ENCODE results near the gene ATG16L1. TPM values are rescaled to one million over a fixed set of nuclear protein-coding genes. Genes with fewer than 3 reads are reported as not detected.

The ATG16L1 gene
- total RNA-seq, 1 donor, result 29.3 TPM

DNA sequence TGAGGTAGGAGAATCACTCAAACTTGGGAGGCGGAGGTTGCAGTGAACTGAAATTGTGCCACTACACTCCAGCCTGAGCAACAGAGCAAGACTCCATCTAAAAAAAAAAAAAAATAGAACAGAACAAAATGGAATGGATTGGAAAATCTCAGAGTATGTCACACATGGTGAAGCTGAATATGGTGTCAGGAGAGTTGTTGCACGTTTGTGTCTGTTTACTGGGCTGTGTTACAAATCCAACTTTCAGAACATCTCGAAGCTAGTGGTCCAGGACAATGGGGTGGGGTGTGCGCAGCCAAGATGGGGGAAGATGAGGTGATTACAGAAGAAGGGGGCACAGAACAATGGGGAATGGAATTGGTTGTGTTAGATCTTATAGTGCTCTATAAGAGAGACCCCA lies 73.8 kb downstream of the ATG16L1 start:
- H4K20me1 ChIP-seq (ENCODE audit: insufficient read depth, low read length), result no peaks in the 10 kb centered on the region
- H3K79me2 ChIP-seq (ENCODE audit: insufficient read depth, low read length), result no peaks in the 10 kb centered on the region
- no peak overlapping the region for H3K4me3 ChIP-seq (ENCODE audit: insufficient read depth, low read length)
- no peak for DNase-seq (ENCODE audit: insufficient read length, low spot score, missing footprints)
- no peaks in the 10 kb centered on the region for H3K36me3 ChIP-seq (ENCODE audit: insufficient read depth, low read length)
- H3K27ac ChIP-seq (ENCODE audit: low read depth, low read length), result no peak overlapping the region
- TF ChIP-seq, protein P1, sequence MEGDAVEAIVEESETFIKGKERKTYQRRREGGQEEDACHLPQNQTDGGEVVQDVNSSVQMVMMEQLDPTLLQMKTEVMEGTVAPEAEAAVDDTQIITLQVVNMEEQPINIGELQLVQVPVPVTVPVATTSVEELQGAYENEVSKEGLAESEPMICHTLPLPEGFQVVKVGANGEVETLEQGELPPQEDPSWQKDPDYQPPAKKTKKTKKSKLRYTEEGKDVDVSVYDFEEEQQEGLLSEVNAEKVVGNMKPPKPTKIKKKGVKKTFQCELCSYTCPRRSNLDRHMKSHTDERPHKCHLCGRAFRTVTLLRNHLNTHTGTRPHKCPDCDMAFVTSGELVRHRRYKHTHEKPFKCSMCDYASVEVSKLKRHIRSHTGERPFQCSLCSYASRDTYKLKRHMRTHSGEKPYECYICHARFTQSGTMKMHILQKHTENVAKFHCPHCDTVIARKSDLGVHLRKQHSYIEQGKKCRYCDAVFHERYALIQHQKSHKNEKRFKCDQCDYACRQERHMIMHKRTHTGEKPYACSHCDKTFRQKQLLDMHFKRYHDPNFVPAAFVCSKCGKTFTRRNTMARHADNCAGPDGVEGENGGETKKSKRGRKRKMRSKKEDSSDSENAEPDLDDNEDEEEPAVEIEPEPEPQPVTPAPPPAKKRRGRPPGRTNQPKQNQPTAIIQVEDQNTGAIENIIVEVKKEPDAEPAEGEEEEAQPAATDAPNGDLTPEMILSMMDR (IDR thresholded peaks at IDR 0.05; ENCODE audit: extremely low read depth, low read depth, low read length), result no peak
- H3K9me3 ChIP-seq (ENCODE audit: low read depth, low read length), result no peaks in the 10 kb centered on the region
- peaks cover 10% of the 10 kb centered on the region for H3K27me3 ChIP-seq (ENCODE audit: insufficient read depth, low read length)
- H2AFZ ChIP-seq (ENCODE audit: low read length), result no peak overlapping the region
- no peaks in the 10 kb centered on the region for H3K4me1 ChIP-seq (ENCODE audit: insufficient read depth, low read length)
- H3K4me2 ChIP-seq (ENCODE audit: insufficient read depth, low read length), result no peak overlapping the region

DNA sequence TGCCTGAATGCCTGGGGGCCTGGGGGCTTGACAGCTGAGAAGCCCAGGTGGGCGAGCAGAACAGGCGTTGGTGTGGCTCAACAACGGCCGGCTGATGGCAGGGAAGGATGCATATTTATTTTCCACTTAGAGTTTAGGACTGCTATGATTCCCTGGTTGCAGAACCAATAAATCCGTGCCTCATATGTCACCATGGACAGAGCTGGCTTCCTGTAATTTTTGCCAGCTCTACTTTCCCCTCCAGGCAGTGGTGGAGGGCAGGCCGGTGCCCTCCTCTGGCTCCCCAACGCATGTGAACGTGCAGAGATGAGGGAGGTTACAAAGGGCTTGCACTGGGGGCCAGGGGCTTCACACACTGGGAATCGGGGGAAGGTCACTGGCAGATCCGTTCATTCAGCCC lies 74.3 kb downstream of the ATG16L1 start:
- no peak overlapping the region for H3K27ac ChIP-seq (ENCODE audit: low read depth, low read length)
- no peaks in the 10 kb centered on the region for H3K36me3 ChIP-seq (ENCODE audit: insufficient read depth, low read length)
- TF ChIP-seq, protein P1 (IDR thresholded peaks at IDR 0.05; ENCODE audit: extremely low read depth, low read depth, low read length), result no peak
- no peaks in the 10 kb centered on the region for H3K9me3 ChIP-seq (ENCODE audit: low read depth, low read length)
- H3K4me3 ChIP-seq (ENCODE audit: insufficient read depth, low read length), result no peak overlapping the region
- DNase-seq (ENCODE audit: insufficient read length, low spot score, missing footprints), result peak; percentile 5
- no peaks in the 10 kb centered on the region for H3K4me1 ChIP-seq (ENCODE audit: insufficient read depth, low read length)
- H4K20me1 ChIP-seq (ENCODE audit: insufficient read depth, low read length), result no peaks in the 10 kb centered on the region
- no peak overlapping the region for H2AFZ ChIP-seq (ENCODE audit: low read length)
- H3K79me2 ChIP-seq (ENCODE audit: insufficient read depth, low read length), result no peaks in the 10 kb centered on the region
- no peak overlapping the region for H3K4me2 ChIP-seq (ENCODE audit: insufficient read depth, low read length)
- H3K27me3 ChIP-seq (ENCODE audit: insufficient read depth, low read length), result peaks cover 4% of the 10 kb centered on the region

DNA sequence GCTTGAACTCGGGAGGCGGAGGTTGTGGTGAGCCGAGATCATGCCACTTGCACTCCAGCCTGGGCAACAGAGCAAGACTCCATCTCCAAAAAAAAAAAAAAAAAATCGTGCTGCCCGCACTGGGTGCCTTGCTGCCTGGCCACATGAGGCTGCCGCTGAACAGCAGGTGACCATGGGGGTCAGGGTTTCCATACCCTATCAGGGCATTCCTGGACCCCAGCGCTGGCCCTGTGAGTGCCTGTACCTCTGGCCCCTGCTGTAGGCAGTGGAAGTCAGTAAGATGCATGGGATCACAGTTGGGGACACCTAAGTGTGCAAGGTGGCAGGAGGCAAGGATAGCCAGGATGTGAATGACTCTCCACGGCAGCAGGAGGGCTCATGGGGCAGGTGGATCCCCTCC lies 75.0 kb downstream of the ATG16L1 start:
- no peak for DNase-seq (ENCODE audit: insufficient read length, low spot score, missing footprints)
- Histone ChIP-seq H4K20me1 (ENCODE audit: insufficient read depth, low read length) (no peaks in the 10 kb centered on the region), H3K4me2 (ENCODE audit: insufficient read depth, low read length) (no peak overlapping the region), H3K9me3 (ENCODE audit: low read depth, low read length) (no peaks in the 10 kb centered on the region), H3K4me1 (ENCODE audit: insufficient read depth, low read length) (no peaks in the 10 kb centered on the region), H3K4me3 (ENCODE audit: insufficient read depth, low read length) (no peak overlapping the region), H3K27me3 (ENCODE audit: insufficient read depth, low read length) (no peaks in the 10 kb centered on the region), H2AFZ (ENCODE audit: low read length) (no peak overlapping the region), H3K27ac (ENCODE audit: low read depth, low read length) (no peak overlapping the region), H3K79me2 (ENCODE audit: insufficient read depth, low read length) (no peaks in the 10 kb centered on the region), H3K36me3 (ENCODE audit: insufficient read depth, low read length) (no peaks in the 10 kb centered on the region)
- TF ChIP-seq, protein P1 (IDR thresholded peaks at IDR 0.05; ENCODE audit: extremely low read depth, low read depth, low read length), result no peak

DNA sequence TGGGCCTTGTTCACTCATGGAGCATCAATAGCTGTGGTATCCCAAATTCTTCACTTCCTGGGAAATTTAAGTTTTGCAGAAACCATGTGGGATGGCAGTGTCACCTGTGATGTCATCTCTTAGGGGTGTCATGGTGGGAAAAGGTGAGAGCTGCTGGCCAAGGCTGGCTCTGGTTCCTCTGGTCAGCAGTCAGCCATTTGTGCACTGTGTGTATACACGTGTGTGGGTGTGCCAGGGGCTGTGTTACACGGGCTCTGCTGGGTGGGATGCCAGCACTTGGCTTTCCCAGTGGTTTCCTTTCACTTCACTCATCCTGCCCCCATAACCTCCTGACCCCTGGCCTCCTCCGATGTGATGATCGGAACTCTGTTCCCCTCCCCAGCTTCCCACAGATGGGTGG lies 77.4 kb downstream of the ATG16L1 start:
- no peaks in the 10 kb centered on the region for H3K36me3 ChIP-seq (ENCODE audit: insufficient read depth, low read length)
- no peaks in the 10 kb centered on the region for H3K9me3 ChIP-seq (ENCODE audit: low read depth, low read length)
- H2AFZ ChIP-seq (ENCODE audit: low read length), result no peak overlapping the region
- no peak for DNase-seq (ENCODE audit: insufficient read length, low spot score, missing footprints)
- no peak overlapping the region for H3K4me3 ChIP-seq (ENCODE audit: insufficient read depth, low read length)
- TF ChIP-seq, protein P1 (IDR thresholded peaks at IDR 0.05; ENCODE audit: extremely low read depth, low read depth, low read length), result no peak
- no peak overlapping the region for H3K4me2 ChIP-seq (ENCODE audit: insufficient read depth, low read length)
- no peaks in the 10 kb centered on the region for H4K20me1 ChIP-seq (ENCODE audit: insufficient read depth, low read length)
- H3K27me3 ChIP-seq (ENCODE audit: insufficient read depth, low read length), result peaks cover 4% of the 10 kb centered on the region
- H3K4me1 ChIP-seq (ENCODE audit: insufficient read depth, low read length), result no peaks in the 10 kb centered on the region
- no peaks in the 10 kb centered on the region for H3K79me2 ChIP-seq (ENCODE audit: insufficient read depth, low read length)
- H3K27ac ChIP-seq (ENCODE audit: low read depth, low read length), result no peak overlapping the region

Data from osteoblast (primary cell).